Daoy (cell line): ENCODE measurements around the gene BCO1. TPM values are rescaled to one million over a fixed set of nuclear protein-coding genes. Genes with fewer than 3 reads are reported as not detected.

Experiments used
- DNase-seq: peaks from one replicate; pipeline ENCODE4 v3.0.0-alpha.2; 2015; ENCODE audit warnings: low read depth
- total RNA-seq: library from RNA; depleted of rRNA; stranded (reverse); fragments of >200 nt; shearing (Covaris generic); gene quantifications from 2 replicates; pipeline ENCODE4 v1.2.3, GENCODE V29; 2014

BCO1 gene
- total RNA-seq, 1 experiment from 2014 or later: not detected

GRCh38 chr16:81275795-81276194 is 37.3 kb downstream of the BCO1 start:
- no peak for DNase-seq

DNA sequence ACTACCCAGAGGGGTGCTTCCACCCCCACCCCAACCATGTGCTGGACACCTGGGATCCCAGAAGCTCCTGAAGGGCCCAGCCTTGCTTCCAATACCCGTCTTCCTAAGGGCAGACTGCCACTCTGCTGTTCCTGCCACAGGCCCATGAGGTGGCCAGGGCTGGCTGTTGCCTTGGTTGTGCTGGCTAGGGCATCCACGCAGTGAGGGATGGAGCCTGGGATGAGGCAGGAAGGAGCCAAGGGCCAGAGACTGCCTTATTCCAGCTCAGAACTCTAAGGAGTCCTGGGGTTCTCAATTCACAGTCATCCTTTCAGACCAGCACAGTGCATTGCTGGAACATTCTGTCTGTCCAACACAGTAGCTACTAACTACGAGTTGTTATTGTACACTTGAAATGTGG is 37.8 kb downstream of the BCO1 start:
- DNase-seq: no peak

DNA sequence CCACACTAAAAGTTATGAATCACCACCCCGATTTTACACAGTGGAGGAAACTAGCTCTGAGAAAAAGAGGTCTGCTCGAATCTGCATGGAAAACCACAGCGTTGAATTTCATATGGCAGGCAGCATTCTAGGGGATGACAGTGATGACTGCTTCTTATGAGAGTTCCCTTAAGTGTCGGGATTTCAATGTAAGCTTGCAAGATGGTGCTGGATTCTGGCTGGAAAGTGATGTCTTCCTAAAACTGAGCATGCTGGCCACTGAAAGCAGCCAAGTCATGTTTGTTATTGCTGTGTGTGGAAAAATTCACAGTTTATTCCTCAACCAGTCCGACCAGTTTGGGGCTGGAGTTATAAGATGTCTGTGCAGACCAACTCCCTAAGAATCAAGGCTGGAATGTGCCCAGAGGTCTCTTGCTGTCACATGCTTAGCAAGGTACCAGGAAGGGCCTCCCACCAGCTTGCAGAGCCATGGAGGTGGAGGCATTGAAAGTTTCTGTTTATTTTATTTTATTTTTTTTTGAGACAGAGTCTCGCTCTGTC is 39.1 kb downstream of the BCO1 start:
- no peak for DNase-seq

- DNase-seq: no peak
Measured at GRCh38 chr16:81278526-81278925, 40.0 kb downstream of the BCO1 start.

- no peak for DNase-seq
Measured at GRCh38 chr16:81279392-81279791, 40.9 kb downstream of the BCO1 start.

DNA sequence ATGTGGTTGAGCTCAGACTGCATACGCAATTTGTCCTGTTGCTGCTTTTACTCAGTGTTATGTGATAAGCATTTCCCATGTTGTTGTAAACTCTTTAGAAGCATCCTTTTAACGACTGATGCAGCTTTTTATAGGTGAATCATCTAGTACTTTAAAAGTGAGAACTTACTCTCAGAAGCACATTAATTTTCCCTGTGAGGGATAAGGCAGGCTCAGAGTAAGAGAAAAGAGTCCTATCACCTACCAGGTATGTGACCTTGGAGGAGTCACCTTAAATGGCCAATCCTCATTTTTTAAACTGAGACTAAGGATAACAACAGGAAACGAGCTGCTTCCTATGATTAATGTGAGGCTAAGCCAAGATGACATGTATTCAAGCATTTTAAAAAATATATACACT is 41.9 kb downstream of the BCO1 start:
- no peak for DNase-seq

GRCh38 chr16:81283044-81283443 is 44.6 kb downstream of the BCO1 start:
- DNase-seq: no peak

- no peak for DNase-seq
Measured at GRCh38 chr16:81284995-81285600, 46.6 kb downstream of the BCO1 start.

- DNase-seq: no peak
Measured at GRCh38 chr16:81286190-81286589, 47.7 kb downstream of the BCO1 start.

DNA sequence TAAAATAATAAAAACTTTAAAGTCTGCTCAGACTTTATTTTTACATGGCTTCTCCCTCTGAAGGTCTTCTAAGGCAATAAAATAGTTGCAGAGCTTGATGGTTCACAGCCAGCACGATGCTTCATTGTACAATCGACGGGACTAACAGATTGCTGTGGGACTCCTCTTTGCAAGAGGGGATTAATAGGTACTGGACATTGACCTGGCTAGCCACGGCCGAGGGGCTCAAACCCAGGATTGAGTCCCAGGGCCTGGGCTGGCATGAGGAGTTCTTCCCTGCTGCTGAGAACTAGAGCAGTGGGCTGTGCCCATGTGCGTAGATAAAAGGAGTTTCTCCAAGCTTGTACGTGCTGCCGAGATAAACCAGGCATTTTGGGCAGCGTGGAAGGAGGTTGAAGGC is 52.6 kb downstream of the BCO1 start:
- no peak for DNase-seq

- no peak for DNase-seq
Measured at GRCh38 chr16:81292936-81293335, 54.4 kb downstream of the BCO1 start.

DNA sequence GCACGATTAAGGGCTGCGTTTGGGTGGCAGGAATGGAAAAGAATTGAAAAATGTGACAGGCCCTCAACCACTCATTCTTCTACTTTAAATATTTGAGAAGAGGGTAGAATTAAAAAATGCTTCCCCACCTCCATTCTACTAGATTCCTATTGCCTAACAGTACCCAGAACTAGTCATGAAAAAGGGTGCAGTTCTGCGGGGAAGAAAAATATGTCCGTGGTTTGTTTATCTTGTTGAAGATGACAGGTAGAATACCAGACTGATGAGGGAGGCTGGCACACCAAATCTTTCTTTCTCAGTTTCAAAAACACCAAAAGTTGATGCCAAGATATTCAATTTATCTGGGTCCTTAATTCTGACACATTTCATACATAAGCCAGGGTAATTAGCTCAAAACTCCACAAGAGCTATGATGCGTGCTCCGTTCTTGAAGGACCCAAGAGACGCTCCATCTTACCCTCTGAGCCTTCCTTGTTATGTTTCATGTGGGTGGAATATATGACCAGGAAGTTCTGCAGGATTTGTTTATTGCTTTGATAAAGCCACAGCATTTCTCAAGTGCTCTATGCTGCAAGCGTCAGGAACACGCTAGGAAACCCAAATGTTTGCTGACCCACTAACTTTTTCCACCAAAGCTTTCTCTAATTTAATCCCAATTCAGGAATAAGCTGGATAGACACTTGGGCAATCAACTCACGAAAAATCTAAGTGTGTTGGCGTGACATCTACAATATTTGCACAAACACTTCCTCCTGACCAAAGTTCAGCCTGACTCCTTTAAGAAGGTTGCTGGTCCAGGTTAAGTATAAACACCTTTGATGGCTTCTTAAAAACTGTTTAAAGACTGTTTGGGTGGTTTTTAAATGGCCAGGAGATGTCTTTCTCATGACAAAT is 55.7 kb downstream of the BCO1 start:
- no peak for DNase-seq

DNA sequence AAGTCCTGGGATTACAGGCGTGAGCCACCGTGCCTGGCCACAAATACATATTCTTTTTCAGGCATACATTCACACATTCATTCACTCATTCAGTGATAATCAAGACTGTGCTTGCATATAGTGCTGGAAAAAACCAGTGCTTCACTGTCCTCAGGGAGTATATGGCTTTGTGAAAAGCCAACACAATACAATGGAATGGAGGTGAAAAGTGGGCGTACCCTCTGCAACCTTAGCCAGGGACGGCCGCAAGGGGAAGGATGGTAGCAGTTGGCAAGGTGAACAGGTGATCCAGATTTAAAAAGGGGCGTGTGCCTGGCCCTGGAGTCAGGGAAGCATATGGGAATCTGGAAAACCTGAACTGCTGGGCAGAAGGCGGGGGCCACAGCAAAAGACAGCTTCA is 58.1 kb downstream of the BCO1 start:
- no peak for DNase-seq

DNA sequence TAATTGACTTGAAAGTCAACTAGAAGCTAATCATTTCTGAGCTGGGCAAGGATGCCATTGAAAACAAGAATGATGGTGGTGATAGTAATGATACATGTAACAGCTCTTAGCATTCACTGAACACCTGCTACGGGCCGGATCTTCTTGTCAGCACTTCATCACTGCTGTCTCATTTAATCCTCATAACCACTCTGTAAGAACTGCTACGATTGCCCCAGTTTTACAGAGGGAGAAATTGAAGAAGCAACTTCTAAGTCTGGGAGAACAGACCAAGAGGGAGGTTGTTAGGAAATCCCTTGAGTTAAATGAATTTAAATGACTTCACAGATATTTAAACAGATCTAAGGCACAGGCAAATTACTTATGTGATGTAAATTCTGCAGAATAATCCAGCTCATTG is 69.3 kb downstream of the BCO1 start:
- DNase-seq: no peak

GRCh38 chr16:81310045-81310644 is 71.7 kb downstream of the BCO1 start:
- DNase-seq: no peak

DNA sequence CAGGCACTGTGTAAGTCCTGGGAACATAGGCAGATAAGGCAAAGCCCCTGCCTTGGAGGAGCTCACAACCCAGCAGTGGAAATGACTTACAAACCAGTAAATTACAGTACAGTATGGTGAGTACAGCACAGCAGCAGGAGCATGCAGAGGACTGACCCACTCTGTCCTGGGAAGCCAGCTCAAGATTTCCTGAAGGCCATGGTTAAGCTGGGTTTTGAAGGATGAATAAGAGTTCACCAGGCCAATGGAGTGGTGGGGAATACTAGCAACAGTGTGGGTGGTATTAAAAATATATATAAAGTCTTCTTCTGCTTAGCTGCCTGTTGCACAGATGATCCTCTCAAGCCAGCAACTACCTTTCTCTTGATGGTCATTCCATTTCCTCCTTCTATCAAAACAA is 73.3 kb downstream of the BCO1 start:
- DNase-seq: no peak

DNA sequence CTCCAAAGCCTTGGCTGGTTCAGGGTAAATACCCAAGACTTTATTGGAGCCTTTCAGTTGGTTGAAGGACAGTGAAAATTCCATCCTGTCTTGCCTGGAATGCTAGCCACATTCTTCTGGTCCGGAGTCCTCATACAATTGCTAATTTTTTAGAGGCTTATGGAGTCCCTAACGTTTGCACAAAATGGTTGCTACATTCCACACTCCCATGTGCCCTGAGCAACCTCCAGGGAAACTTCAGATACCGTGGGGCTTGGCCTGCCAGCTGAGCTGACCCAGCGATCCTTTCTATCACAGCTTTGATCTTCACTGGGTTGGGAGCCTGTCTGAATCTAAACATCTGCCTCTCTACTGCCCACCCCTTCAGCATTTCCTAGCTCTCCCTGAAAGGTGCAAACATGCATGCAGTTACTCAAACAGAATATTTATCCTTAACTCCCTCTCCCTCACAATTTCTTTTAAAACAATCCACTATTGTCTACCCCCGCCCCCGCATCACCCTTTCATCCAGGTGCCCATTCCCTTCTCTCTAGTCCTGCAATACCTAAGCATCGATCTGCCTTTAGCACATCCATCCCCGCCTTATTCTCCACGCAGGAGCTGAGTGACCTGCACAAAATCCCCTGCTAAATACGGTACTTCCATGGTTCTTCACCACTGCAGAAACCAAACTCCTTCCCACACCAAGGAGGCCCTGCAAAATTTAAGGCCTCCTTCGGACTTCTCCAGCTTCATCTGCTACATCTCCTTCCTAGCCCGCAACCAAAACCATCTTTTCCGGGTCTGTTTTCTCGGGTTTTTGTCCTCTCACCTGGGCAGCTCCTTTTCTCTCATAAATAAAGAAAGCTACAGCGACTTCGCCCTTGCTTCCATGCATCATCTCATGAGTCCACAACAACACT is 75.5 kb downstream of the BCO1 start:
- no peak for DNase-seq

DNA sequence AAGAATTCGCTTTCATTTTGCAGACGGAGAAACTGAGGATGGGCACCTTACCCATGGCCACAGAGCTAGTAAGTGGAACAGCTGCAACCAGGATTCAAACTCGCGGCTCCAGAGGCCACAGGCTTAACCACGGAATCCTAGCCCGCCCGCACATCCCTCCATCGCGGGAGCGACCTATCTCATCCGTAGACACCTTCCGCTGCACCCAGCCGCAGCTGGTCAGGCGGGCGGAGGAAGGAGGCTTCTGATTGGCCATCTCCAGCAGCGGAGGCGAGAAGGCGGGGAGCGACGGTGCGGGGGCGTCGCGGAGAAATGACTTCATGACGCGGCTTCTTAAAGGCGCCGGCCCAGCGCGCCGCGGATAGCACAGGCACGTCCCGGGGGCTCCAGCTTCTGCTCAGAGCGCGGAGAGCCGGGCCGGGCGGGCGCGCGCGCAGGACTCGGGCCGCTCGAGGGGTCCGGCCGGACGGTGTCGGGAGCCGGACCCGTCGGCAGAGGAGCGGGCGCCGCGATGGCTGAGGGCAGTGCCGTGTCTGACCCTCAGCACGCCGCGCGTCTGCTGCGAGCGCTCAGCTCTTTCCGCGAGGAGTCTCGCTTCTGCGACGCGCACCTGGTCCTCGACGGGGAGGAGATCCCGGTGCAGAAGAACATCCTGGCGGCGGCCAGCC is 76.2 kb downstream of the BCO1 start, which contains the start of gene GAN:
Gene GAN (plus strand): TSS at position 360 of the 668 bp plus-strand sequence. CDS start 152 bp downstream, at position 512.
- peak; percentile 96 for DNase-seq

- DNase-seq: peak; percentile 49
Measured at GRCh38 chr16:81315271-81316175, 77.0 kb downstream of the BCO1 start.

GRCh38 chr16:81316176-81316496 is 77.6 kb downstream of the BCO1 start:
- DNase-seq: no peak
